ENCODE data around the gene CD74.

CD74 gene

DNA sequence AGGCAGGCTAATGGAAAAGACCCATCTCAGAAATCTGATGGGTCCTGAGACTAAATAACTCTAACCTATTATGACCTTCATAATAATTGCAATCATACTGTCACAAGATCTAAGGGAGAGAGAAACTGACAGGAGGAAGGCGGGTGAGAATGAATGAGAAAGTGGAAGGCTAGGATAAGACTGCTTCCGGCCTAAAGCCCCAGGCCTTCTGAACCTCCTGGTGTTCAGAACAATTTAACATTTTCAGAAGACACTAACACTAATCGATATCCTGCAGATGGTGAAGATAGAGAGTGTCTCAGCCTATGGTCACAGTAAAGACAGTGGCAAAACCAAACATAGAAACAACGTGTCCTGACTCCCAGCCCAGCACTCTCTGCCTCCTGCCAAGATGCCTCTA, 35.6 kb upstream of the CD74 start:
- H3K4me3 ChIP-seq (ENCODE audit: low read length in 2 of 2) = peak overlapping the region; percentile 91 to 92
- H3K4me1 ChIP-seq (ENCODE audit: control insufficient read depth in 2 of 2, insufficient read depth in 1 of 2, low read depth in 1 of 2, low read length in 2 of 2) = peaks cover 6 to 10% of the 10 kb centered on the region in 2 donors
- H2AK5ac ChIP-seq (ENCODE audit: low read depth, low read length) = no peak overlapping the region
- H2BK15ac ChIP-seq (ENCODE audit: low read length) = no peak overlapping the region
- peaks cover 1 to 3% of the 10 kb centered on the region in 2 donors for H3K9me3 ChIP-seq (replicated peaks in 1 of 2; ENCODE audit: control insufficient read depth in 2 of 2, insufficient read depth in 1 of 2, low read depth in 1 of 2, low read length in 2 of 2)
- H3K14ac ChIP-seq (ENCODE audit: low read length) = no peak overlapping the region
- H2AFZ ChIP-seq (ENCODE audit: low read length) = no peak overlapping the region
- H4K91ac ChIP-seq (ENCODE audit: low read depth, low read length, poor library complexity) = no peak overlapping the region
- WGBS, 2 donors (ENCODE audit: extremely low coverage in 2 of 2, insufficient read length in 2 of 2, insufficient replicate concordance in 1 of 2) = no CpG with 5 or more reads among the region's 4 CpGs
- no peak overlapping the region for H2BK5ac ChIP-seq (ENCODE audit: low read length)
- DNase-seq (ENCODE audit: low spot score) = no peak
- no peak overlapping the region for H3K27ac ChIP-seq (replicated peaks; ENCODE audit: low read length)
- no peak overlapping the region for H3K18ac ChIP-seq (ENCODE audit: low read length)
- H2BK120ac ChIP-seq (ENCODE audit: low read depth, low read length) = no peak overlapping the region
- peak overlapping the region; percentile 22 for H3K9ac ChIP-seq (ENCODE audit: low read depth, low read length, poor library complexity)
- no peak overlapping the region for H2BK12ac ChIP-seq (ENCODE audit: low read length)
- H3K4me2 ChIP-seq (ENCODE audit: insufficient read depth, low read length, poor library complexity, severe bottlenecking) = peak overlapping the region; percentile 84
- H3K4ac ChIP-seq (ENCODE audit: low read length) = no peak overlapping the region
- H4K8ac ChIP-seq (ENCODE audit: low read depth, low read length) = no peak overlapping the region
- no peaks in the 10 kb centered on the region for H3K27me3 ChIP-seq (ENCODE audit: control insufficient read depth in 3 of 3, insufficient read depth in 3 of 3, low read depth in 1 of 3, low read length in 3 of 3)
- no peak overlapping the region for H3K23ac ChIP-seq (ENCODE audit: low read depth, low read length, poor library complexity)
- H3K79me1 ChIP-seq (ENCODE audit: low read depth, low read length) = peaks cover 9% of the 10 kb centered on the region
- peaks cover 48 to 56% of the 10 kb centered on the region in 2 donors for H3K36me3 ChIP-seq (replicated peaks in 1 of 2; ENCODE audit: control insufficient read depth in 2 of 2, insufficient read depth in 2 of 2, low read length in 2 of 2)

DNA sequence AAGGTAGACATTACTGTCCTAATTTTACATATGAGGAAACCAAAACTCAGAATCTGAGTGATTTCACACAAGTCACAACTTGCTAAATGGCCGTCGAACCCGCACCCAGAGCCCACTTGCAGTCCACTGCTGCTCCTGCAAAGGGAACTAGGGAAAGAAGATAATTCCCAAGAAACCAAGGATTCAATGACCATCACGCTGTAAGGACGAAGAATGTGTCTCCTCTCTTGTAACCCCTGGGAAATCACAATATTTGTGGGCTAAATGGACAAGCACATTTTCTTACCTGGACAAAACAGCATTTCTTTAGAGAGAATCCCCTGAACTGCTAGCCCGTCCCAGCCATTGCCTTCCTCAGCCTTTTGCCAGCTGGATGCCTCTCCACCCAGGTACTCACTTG, 34.5 kb upstream of the CD74 start:
- H3K4me1 ChIP-seq (ENCODE audit: control insufficient read depth in 2 of 2, insufficient read depth in 1 of 2, low read depth in 1 of 2, low read length in 2 of 2) = peaks cover 6 to 10% of the 10 kb centered on the region in 2 donors
- H3K9ac ChIP-seq (ENCODE audit: low read depth, low read length, poor library complexity) = no peak overlapping the region
- peaks cover 49 to 62% of the 10 kb centered on the region in 2 donors for H3K36me3 ChIP-seq (replicated peaks in 1 of 2; ENCODE audit: control insufficient read depth in 2 of 2, insufficient read depth in 2 of 2, low read length in 2 of 2)
- H3K79me1 ChIP-seq (ENCODE audit: low read depth, low read length) = peaks cover 9% of the 10 kb centered on the region
- no peak overlapping the region for H3K18ac ChIP-seq (ENCODE audit: low read length)
- H3K4me2 ChIP-seq (ENCODE audit: insufficient read depth, low read length, poor library complexity, severe bottlenecking) = no peak overlapping the region
- no peak overlapping the region for H2BK12ac ChIP-seq (ENCODE audit: low read length)
- no peaks in the 10 kb centered on the region for H3K27me3 ChIP-seq (ENCODE audit: control insufficient read depth in 3 of 3, insufficient read depth in 3 of 3, low read depth in 1 of 3, low read length in 3 of 3)
- H2BK5ac ChIP-seq (ENCODE audit: low read length) = no peak overlapping the region
- H3K14ac ChIP-seq (ENCODE audit: low read length) = no peak overlapping the region
- no peak overlapping the region for H3K23ac ChIP-seq (ENCODE audit: low read depth, low read length, poor library complexity)
- no peak overlapping the region for H4K91ac ChIP-seq (ENCODE audit: low read depth, low read length, poor library complexity)
- H3K9me3 ChIP-seq (replicated peaks in 1 of 2; ENCODE audit: control insufficient read depth in 2 of 2, insufficient read depth in 1 of 2, low read depth in 1 of 2, low read length in 2 of 2) = peaks cover 1 to 3% of the 10 kb centered on the region in 2 donors
- H3K4ac ChIP-seq (ENCODE audit: low read length) = no peak overlapping the region
- no peak overlapping the region for H2BK15ac ChIP-seq (ENCODE audit: low read length)
- no peak for DNase-seq (ENCODE audit: low spot score)
- H3K27ac ChIP-seq (replicated peaks; ENCODE audit: low read length) = no peak overlapping the region
- no peak overlapping the region for H2AK5ac ChIP-seq (ENCODE audit: low read depth, low read length)
- H2AFZ ChIP-seq (ENCODE audit: low read length) = no peak overlapping the region
- no peak overlapping the region for H3K4me3 ChIP-seq (ENCODE audit: low read length in 2 of 2)
- no peak overlapping the region for H2BK120ac ChIP-seq (ENCODE audit: low read depth, low read length)
- H4K8ac ChIP-seq (ENCODE audit: low read depth, low read length) = no peak overlapping the region
- WGBS, 2 donors (ENCODE audit: extremely low coverage in 2 of 2, insufficient read length in 2 of 2, insufficient replicate concordance in 1 of 2) = no CpG with 5 or more reads among the region's 6 CpGs

DNA sequence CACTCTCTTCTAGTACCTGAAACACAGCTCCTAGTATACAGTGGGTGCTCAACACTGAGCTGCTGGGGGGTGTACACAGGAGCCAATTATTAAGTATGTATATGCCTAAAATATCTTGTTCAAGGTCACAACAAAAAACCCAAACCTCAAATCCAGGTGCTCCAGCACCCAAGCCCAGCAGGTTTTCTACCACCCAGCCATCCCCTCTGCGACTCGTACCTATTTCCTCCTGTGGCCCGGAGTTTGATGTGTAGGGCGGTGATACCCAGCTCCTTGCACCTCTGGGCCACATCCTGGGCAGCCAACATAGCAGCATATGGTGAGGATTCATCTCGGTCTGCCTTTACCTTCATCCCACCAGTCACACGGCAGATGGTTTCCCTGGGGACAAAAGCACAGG, 33.9 kb upstream of the CD74 start:
- H3K4me3 ChIP-seq (ENCODE audit: low read length in 2 of 2) = no peak overlapping the region
- no peak overlapping the region for H3K27ac ChIP-seq (replicated peaks; ENCODE audit: low read length)
- no peak overlapping the region for H3K4me2 ChIP-seq (ENCODE audit: insufficient read depth, low read length, poor library complexity, severe bottlenecking)
- H2AK5ac ChIP-seq (ENCODE audit: low read depth, low read length) = no peak overlapping the region
- no peak overlapping the region for H2BK12ac ChIP-seq (ENCODE audit: low read length)
- H3K9me3 ChIP-seq (replicated peaks in 1 of 2; ENCODE audit: control insufficient read depth in 2 of 2, insufficient read depth in 1 of 2, low read depth in 1 of 2, low read length in 2 of 2) = peaks cover 1 to 3% of the 10 kb centered on the region in 2 donors
- H4K91ac ChIP-seq (ENCODE audit: low read depth, low read length, poor library complexity) = no peak overlapping the region
- no peak overlapping the region for H3K14ac ChIP-seq (ENCODE audit: low read length)
- no peak overlapping the region for H2BK120ac ChIP-seq (ENCODE audit: low read depth, low read length)
- H2BK5ac ChIP-seq (ENCODE audit: low read length) = no peak overlapping the region
- H3K4ac ChIP-seq (ENCODE audit: low read length) = no peak overlapping the region
- H3K4me1 ChIP-seq (ENCODE audit: control insufficient read depth in 2 of 2, insufficient read depth in 1 of 2, low read depth in 1 of 2, low read length in 2 of 2) = peaks cover 6 to 10% of the 10 kb centered on the region in 2 donors
- no peaks in the 10 kb centered on the region for H3K27me3 ChIP-seq (ENCODE audit: control insufficient read depth in 3 of 3, insufficient read depth in 3 of 3, low read depth in 1 of 3, low read length in 3 of 3)
- DNase-seq (ENCODE audit: low spot score) = no peak
- H3K9ac ChIP-seq (ENCODE audit: low read depth, low read length, poor library complexity) = no peak overlapping the region
- no peak overlapping the region for H2BK15ac ChIP-seq (ENCODE audit: low read length)
- H3K18ac ChIP-seq (ENCODE audit: low read length) = no peak overlapping the region
- peak overlapping the region; percentile 40 for H3K23ac ChIP-seq (ENCODE audit: low read depth, low read length, poor library complexity)
- peaks cover 51 to 65% of the 10 kb centered on the region in 2 donors for H3K36me3 ChIP-seq (replicated peaks in 1 of 2; ENCODE audit: control insufficient read depth in 2 of 2, insufficient read depth in 2 of 2, low read length in 2 of 2)
- peaks cover 9% of the 10 kb centered on the region for H3K79me1 ChIP-seq (ENCODE audit: low read depth, low read length)
- WGBS, 2 donors (ENCODE audit: extremely low coverage in 2 of 2, insufficient read length in 2 of 2, insufficient replicate concordance in 1 of 2) = no CpG with 5 or more reads among the region's 6 CpGs
- no peak overlapping the region for H2AFZ ChIP-seq (ENCODE audit: low read length)
- H4K8ac ChIP-seq (ENCODE audit: low read depth, low read length) = no peak overlapping the region

DNA sequence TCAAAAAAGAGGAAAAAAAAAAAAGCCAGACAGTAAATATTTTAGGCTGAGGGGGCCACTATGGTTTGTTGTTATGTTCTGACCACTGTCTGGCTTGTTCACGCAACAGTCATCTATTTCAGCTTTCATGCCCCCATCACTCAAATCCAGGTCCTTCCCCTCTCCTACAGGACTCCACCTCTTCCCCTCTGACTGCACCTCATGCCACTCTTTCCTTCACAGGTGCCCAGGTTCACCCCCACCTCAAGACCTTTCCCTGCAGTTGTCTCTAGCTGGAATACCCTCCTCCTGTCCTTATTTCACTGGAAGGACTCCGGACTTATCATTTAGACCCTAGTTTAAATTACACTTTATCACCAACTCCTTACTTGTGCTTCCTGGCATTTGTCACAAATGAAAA, 33.4 kb upstream of the CD74 start:
- no peak overlapping the region for H4K91ac ChIP-seq (ENCODE audit: low read depth, low read length, poor library complexity)
- peaks cover 1 to 3% of the 10 kb centered on the region in 2 donors for H3K9me3 ChIP-seq (replicated peaks in 1 of 2; ENCODE audit: control insufficient read depth in 2 of 2, insufficient read depth in 1 of 2, low read depth in 1 of 2, low read length in 2 of 2)
- H3K4me1 ChIP-seq (ENCODE audit: control insufficient read depth in 2 of 2, insufficient read depth in 1 of 2, low read depth in 1 of 2, low read length in 2 of 2) = peaks cover 6 to 10% of the 10 kb centered on the region in 2 donors
- WGBS, 2 donors (ENCODE audit: extremely low coverage in 2 of 2, insufficient read length in 2 of 2, insufficient replicate concordance in 1 of 2) = no CpG with 5 or more reads among the region's 2 CpGs
- no peak overlapping the region for H2BK5ac ChIP-seq (ENCODE audit: low read length)
- no peak overlapping the region for H3K4me2 ChIP-seq (ENCODE audit: insufficient read depth, low read length, poor library complexity, severe bottlenecking)
- peaks cover 9% of the 10 kb centered on the region for H3K79me1 ChIP-seq (ENCODE audit: low read depth, low read length)
- no peak overlapping the region for H3K4me3 ChIP-seq (ENCODE audit: low read length in 2 of 2)
- H3K18ac ChIP-seq (ENCODE audit: low read length) = no peak overlapping the region
- DNase-seq (ENCODE audit: low spot score) = no peak
- no peak overlapping the region for H4K8ac ChIP-seq (ENCODE audit: low read depth, low read length)
- H2BK120ac ChIP-seq (ENCODE audit: low read depth, low read length) = no peak overlapping the region
- H3K14ac ChIP-seq (ENCODE audit: low read length) = no peak overlapping the region
- no peak overlapping the region for H3K27ac ChIP-seq (replicated peaks; ENCODE audit: low read length)
- H2BK12ac ChIP-seq (ENCODE audit: low read length) = no peak overlapping the region
- H3K27me3 ChIP-seq (ENCODE audit: control insufficient read depth in 3 of 3, insufficient read depth in 3 of 3, low read depth in 1 of 3, low read length in 3 of 3) = no peaks in the 10 kb centered on the region
- no peak overlapping the region for H3K9ac ChIP-seq (ENCODE audit: low read depth, low read length, poor library complexity)
- no peak overlapping the region for H2AK5ac ChIP-seq (ENCODE audit: low read depth, low read length)
- H3K4ac ChIP-seq (ENCODE audit: low read length) = no peak overlapping the region
- H2BK15ac ChIP-seq (ENCODE audit: low read length) = no peak overlapping the region
- H3K23ac ChIP-seq (ENCODE audit: low read depth, low read length, poor library complexity) = no peak overlapping the region
- peaks cover 51 to 65% of the 10 kb centered on the region in 2 donors for H3K36me3 ChIP-seq (replicated peaks in 1 of 2; ENCODE audit: control insufficient read depth in 2 of 2, insufficient read depth in 2 of 2, low read length in 2 of 2)
- no peak overlapping the region for H2AFZ ChIP-seq (ENCODE audit: low read length)
